ENCODE measurements around the gene NBL1.
"Not testable (repeated sequence)": the region's sequence is repeated elsewhere in the genome, so short reads cannot be mapped to it uniquely, and the experiment has no call there.

Gene NBL1

DNA sequence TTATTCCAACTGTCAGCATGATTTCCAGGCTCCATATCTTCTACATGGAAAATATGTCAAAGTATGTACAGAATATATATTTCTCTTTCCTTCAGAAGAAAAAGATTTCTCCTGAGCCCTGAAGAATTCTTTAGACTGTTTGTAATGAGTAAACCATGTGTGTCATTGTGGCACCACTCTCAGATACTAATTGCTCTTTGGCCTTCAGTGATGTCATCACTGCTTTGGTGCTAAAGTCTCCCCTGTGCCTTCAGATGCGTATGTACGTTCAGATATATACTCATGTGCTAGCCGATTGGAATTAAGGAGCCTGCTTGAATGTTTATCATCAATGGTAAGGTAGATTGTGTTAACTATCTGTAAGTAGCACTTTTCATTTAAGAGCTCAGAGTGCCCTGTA lies 20.6 kb upstream of the NBL1 start:
- no peak for DNase-seq

DNA sequence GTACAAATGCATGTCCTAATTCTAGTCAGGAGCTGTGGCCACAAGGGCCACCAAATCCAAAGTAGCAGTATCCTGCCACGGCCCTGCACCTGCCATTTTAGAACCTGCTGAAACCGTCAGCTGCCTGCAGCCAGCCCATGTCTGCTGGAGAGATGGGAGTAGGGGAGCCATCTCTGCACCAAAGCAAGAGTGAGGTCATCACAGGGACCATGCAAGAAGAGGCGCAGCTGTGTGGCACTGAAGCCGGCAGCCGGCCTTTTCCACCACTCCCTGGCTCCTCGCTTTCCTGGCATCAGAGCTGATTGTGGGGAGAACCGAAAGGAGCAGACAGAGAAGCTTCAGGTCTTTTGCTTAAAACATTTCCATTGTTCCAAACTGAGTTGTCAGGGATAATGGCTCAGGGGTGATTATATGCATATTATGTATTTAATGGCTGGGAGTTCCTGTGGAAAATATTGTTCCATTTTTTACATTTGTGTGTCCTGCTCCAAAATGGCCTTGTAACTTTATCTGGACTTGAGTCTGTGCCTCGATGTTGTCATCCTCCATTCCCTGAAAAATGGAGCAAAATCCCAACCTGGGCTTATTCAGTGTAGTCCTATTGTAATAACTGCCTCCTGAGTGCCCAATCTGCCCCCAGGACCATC lies 18.7 kb upstream of the NBL1 start:
- no peak for DNase-seq

DNA sequence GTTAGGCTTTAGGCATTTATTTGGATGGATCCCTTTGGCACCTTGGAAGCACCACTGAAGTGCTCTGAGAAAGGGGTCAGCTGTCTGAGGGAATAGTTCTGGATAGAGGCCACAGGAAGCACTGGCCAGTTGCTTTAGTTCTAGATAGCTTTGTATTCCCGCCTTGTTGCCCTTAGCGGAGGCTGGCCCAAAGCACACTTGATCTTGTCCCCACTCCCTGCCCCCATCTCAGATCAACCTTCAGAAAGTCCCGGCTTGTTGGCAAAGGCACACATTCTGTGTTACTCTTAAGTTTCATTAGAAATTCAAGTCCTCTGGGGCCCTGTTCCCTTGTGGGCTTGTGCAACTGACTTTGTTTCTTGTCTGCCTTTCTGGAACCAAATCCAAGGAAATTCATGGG lies 15.2 kb upstream of the NBL1 start:
- no peak for DNase-seq

DNA sequence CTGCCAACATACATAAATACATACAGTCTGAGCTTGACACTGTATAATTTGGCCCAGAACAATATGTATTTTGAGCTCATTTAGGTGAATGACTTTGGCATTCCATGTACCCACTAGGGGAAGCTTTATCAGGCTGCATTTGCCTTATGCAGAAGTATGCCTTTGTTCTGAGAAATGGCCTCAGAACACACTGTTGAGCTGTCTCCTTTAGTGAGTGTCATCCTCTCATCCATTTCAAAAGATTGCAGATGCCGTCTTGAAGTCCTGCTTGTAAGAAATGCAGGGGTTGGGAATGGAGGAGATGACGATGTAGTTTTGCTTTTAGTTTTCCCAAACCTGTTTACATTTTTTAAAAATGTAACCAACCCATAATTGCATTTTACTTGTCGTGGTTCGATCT lies 14.8 kb upstream of the NBL1 start:
- no peak for DNase-seq

DNA sequence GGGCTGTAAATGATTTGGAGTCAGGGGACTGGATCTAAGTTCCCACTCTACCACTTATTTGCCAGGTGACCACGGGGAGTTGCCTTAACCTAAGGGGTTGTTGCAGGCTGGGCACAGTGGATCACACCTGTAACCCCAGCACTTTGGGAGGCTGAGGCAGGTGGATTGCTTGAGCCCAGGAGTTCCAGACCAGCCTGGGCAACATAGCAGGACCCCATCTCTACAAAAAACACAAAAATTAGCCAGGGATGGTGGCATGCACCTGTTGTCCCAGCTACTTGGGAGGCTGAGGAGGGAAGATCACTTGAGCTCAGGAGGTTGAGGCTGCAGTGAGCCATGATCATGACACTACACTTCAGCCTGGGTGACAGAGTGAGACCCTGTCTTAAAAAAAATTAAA lies 13.9 kb upstream of the NBL1 start:
- not testable (repeated sequence) for DNase-seq

DNA sequence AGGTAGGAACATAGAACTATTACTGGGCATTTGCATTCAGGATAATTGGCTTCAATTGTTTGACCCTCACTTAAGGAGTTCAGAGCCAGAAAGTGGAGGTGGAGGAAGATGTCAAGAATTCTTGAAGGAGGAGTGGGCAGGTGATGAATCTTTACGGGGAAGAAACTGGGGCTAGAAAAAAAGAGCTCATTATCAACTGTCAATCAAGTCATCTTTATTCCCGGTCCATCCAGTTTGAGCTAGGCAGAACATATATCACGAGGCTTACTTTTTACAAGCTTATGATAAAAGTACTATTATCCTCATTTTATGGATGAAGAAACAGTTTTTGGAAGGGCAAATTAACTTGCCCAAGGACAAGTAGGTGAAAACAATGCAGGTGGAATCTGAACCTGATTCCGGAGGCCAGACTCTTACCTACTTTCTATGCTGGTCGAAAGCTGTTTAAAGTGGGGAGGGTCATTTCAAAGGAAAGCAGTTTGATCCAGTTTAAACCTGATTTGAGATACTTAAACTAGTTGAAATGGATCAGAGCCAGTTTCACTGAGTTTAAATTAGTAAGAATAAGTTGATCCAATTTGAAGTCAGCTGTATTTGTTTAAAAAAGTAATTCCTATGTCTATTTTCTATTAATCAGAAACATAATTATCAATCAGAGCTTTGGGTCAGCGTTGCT lies 13.3 kb upstream of the NBL1 start:
- no peak for DNase-seq

DNA sequence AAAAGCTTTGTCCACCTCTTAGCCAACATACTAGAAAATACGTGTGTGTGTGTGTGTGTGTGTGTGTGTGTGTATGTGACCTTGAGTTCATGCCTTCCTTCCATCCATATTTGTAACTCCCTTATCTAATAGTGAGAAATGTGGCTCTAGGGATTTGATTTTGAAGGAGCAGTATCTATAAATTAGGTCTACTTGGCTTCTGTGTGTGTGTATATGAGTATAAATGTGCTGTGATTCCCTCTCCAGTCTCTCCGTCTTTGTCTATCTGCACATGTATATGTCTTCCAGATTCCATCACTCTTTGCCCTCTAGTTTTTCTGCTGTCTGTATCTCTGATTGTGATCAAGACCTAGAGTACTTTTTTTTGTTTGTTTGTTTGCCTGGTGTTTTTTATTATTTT lies 11.9 kb upstream of the NBL1 start:
- no peak for DNase-seq

DNA sequence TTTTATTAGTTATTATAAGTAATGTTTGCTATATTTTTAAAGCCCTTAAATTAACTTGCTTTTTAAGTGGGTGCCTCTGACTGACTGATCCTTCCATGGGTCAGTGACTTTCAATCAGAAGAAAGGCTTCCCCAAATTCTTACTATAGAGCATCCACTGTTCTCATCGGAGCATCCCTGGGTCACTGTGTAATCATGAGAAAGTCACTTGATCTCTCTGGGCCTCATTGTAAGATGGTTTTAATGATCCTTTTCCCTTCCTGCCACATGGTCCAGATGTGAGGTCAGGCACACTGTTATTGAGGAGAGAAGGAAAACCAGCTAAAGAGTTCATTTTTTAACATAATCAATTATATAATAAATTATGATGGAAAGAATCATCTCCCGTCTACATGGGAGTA lies 11.0 kb upstream of the NBL1 start:
- DNase-seq: no peak

DNA sequence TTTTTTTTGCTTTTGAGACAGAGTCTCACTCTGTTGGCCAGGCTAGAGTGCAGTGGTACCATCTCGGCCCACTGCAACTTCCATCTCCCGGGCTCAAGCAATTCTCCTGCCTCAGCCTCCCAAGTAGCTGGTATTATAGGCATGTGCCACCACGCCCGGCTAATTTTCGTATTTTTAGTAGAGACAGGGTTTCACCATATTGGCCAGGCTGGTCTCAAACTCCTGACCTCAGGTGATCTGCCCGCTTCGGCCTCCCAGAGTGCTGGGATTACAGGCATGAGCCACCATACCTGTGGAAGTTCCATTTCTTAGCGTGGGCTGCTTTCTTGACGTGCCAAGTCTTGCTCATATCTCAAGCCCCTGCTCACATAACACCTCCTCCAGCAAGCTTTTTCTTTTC lies 9.0 kb upstream of the NBL1 start:
- not testable (repeated sequence) for DNase-seq

DNA sequence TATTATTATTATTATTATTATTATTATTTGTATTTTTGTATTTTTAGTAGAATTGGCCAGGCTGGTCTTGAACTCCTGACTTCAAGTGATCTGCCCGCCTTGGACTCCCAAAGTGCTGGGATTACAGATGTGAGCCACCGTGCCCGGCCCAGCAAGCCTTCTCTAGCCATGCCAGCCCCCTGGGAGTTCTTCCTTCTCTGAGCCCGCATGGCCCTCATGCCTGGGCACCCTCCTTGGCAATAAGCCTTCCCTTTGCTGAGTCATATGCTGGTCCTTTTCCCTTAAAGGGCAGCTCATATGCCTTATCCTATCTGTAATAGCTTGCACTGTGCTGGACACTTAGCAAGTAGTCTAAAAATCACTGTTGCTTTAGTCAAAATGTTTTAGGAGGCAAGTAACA lies 8.5 kb upstream of the NBL1 start:
- no peak for DNase-seq

DNA sequence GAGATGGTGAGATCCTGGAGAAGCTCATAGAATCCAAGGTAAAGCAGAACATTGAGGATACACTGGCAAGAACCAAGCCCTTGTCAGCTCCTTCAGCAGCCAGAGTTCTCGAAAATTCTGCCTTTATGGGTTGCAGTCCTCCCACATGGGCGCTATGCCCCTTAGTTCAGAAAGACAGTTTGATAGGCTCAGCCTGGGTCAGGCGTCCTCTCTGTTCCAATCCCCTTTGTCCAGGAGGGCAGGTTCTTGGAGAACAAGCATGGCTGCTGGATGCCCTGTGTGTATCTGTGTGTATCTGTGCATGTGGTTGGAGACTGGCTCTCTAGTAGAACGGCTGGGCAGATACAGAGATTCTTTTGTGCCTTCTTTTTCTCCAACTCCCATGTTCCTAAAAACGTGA lies 8.0 kb upstream of the NBL1 start:
- DNase-seq: no peak

DNA sequence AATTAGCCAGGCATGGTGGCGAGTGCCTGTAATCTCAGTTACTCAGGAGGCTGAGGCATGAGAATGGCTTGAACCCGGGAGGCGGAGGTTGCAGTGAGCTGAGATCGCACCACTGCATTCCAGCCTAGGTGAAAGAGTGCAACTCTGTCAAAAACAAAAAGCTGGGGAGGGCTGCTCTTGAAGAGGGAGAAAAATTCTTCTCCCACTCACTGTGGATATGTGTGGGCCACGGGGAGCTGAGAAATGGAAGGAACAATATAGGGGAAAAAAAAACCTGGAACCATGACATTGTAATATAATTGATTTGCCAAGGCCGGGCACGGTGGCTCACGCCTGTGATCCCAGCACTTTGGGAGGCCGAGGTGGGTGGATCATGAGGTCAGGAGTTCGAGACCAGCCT lies 7.4 kb upstream of the NBL1 start:
- DNase-seq: not testable (repeated sequence)

DNA sequence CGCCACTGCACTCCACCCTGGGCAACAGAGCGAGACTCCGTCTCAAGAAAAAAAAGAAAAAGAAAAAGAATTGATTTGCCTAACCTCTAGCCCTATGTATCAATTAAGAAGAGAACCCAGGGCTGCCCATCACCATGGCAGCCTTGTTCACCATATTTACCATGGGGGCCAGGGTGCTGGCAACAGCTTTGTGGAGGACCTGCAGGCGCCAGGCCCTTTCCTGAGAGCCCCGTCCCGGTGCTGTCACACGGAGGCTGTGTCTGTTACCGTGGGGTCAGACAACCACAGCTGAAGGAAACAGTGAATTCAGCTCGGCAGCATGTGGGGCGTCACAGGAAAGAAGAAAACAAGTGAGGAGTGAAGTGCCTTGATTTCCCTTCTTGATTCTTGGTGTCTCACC lies 6.5 kb upstream of the NBL1 start:
- no peak for DNase-seq

DNA sequence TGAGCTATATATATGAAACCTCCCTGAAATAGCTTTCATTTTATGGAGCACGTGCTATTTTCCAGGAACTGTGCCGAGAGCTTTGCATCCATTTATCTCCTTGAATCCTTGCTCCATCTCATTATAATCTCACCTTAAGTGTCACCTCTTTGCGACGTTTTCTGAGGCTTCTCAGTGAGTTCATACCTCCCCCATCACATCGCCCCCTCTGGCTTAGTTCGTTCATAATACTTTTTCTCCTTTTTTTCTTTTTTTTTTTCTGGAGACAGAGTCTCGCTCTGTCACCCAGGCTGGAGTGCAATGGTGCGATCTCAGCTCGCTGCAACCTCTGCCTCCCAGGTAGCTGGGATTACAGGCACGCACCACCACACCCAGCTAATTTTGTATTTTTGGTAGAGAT lies 4.9 kb upstream of the NBL1 start:
- DNase-seq: not testable (repeated sequence)

DNA sequence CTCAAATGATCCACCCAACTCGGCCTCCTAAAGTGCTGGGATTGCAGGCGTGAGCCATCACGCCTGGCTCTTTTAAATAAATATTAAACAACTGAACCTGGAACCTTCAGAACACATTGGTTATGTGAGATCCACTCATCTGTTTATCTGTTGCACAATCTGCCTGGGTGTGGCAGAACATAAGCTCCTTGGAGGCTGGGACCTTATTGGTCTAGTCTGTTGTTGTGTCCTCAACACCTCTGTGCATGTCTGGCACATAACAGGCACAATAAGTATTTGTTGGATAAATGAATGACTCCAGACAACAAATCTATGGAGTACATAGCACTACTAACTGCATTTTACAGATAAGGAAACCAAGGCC lies 4.1 kb upstream of the NBL1 start:
- no peak for DNase-seq

DNA sequence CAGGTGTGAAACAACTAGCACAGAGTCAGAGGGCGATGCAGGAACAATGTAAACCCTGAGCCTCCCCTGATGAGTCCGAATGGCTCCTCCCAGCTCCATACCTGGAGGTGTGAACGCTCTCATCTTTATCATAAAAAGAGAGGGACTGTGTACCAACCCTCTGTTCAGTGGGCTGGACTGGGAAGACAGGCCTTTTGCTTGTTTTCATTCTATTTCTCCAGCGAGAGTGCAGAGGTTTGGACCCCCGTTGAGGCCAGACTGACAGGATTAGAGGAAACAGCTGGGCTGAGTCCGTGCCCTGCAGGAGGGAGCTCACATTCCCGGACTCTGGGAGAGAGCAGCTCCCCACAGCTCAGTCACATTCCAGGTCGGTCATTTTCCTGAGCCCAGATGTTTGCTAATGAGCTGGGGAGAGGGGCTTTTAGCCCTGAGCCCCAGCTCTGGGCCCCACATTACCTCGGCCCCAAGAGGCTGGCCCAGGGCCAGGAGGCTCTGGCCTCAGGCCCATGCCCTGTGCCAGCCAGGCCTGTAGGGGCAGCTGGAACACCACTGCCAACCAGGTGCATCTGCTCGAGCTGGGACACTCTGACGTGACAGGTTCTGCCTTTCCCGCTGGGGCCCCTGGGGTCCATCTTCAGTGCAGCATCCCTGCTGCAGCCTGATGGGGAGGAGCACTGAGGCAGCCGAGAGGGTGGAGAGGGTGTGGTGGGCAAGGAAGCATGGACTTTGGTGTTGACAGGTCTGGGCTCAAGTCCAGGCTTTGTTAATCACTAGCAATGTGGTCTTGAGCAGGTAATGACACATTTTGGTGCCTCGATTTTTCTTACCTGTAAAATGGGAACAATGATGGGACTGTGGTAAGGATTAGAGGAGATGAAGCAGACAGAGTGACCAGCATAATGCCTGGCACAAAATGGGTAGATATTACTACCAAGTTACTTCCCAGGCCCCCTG lies 3.5 kb upstream of the NBL1 start:
- no peak for DNase-seq

DNA sequence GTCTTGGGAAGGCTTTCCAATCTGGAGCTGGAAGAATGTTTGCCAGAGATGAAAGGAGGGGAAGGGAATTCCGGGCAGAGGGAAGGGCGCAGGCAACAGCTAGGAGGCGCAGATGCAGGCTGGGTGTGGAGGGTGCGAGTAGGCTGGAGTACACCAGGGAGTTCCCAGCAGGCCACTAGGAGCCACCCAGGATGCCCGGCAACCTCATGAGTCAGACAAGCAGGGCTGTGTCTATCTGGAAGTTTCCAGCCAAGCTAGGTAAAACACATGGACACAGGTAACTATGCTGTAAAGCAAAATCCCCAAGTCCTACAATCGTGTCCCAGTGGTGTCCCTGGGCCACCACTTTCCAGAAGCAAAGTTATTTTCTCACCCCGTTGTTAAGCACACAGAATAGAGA lies 990 bp upstream of the NBL1 start:
- no peak for DNase-seq

DNA sequence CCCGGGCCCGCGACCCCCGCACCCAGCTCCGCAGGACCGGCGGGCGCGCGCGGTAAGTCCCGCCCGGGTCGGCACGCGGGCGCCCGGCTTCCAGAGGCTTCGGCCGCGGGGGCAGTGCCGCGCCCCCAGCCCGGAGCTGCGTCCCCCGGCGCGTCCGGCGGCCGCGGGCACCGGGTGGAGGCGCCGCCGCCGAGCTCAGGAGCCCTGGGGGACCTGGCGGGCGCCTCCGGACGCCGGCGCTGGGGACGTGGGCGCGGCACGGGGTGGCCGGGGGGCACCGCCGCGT lies 227 bp downstream of the NBL1 start:
- DNase-seq: no peak

DNA sequence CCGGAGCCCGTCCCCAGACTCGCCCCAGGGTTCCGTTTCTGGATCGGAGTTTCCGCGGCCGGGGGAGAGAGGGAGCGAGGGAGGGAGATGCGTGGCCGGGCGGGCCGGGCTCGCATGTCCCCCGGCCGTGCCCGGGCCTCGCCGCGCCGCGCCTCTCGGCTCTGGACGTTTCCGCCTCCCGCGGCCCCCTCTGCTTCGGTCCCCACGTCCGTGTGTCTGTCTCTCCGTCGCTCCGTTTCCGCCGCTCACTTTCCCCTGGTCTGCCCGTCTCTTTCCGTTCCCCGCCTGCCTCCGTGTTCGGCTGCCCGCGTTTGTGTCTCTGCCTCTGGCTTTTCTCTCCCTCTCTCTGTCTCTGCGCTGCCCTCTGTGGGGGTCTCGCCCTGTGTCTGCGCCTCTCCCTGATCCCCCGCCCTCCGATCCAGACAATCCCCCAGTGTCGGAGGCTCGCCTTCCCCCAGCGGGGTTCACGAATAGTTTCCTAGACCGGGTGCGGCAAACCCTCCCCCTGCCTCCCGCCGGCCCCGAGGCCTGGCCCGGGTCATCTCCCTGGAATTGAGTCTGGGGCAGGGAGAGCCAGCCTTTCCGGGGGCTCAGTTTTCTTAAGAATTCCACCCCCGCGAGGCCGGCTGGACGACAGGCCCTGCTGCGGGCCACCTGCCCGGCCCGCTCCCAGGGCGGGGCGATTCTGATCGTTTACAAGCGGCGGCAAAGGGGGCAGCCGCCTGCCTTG lies 735 bp downstream of the NBL1 start:
- DNase-seq: no peak

DNA sequence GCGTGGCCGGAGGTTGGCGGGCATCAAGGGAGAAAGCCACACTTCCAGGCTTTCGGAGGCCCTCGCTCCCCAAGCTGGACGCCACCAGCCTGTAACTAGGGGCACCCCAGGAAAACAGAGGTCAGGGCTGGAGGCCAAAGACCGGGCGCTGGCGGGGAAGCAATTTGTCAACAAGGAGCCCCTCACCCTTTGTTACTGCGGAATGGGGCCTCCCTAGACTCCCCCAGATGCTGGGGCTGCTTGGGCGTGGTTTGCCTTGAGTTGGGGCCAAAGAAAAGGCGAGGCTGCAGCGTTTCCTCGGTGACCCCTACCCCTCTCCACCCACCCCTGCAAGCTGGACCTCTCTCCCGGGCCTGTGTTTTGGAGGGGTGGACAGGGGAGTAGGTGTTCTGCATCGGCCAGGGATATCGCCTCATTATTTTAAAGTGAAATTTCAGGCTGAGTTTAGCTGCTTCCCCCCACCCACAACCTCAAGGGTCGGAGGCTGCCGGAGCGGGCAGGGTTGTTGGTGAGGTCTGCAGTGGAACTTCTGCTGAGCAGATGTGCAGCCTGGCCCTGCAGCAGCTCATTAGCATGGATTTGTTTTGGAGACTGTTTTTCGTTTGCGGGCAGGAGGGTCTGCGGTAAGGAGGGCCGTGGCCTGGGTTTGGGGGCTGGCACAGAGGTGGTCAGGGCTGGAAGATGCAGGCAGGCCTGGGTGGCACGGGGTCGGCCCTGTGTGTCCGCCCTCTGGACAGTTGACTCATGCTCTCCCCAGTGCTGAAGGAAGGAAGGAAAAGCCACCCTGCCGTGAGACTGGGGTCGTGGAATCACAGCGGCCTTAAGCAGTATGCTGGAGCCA lies 1.5 kb downstream of the NBL1 start:
- no peak for DNase-seq

DNA sequence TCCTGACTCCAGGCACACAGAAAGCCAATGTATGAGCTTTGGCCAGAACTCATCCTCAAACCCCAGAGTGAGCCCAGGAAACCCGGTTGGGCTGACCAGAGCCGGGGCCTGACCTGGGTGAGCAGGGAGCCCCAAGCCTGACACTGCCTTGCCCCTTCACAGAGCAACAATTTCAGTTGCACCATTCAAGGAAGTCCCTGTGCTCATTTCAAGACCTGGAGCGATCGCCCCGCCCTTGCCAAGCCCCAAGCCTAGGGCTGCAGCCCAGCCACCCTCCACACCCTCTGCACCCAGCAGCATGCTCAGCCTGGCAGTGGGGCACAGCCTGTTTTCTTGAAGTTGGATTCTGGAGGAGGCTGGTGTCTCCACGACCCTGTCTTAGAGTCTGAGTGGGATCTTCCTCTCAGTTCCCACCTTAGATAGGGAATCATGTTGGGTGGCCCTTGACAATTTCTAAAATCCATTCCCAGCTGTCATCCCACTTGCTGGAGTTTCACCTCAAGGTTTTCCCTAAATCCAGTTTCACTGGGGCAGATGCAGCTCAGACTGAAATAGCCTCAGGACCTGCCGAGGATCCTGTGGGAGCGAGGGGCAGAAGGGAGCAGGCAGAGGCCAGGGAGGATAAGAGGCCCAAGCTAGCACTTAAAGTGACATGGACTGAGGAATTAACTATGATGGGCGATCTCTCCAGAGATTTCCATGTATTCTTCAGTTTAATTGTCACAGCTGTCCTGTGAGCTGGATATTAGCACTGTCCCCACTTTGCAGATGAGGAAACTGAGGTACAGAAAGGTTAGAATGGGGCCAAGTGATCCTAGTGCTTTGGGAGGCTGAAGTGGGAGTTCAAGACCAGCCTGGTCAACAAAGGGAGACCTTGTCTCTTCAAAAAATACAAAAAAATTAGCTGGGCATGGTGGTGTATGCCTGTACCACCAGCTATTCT lies 2.5 kb downstream of the NBL1 start:
- DNase-seq: no peak
